Measurements from ENCODE around the gene RHD.

RHD gene

DNA sequence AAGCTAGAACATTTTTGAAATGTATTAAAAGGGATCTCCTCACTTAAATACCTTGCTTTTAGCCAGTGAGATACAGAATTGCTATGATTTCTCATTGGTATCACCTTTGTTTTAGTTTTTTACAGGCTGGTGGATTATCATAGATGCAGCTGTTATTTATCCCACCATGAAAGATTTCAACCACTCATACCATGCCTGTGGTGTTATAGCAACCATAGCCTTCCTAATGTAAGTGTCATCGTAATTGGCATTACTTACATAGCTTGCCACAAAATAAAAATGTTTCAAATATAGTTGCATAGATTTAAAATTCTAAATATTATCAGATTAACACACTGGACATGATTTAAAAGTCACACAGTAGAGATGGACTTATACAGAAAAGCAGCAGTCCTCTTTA lies 70.5 kb downstream of the RHD start:
- Histone ChIP-seq H3K9me2 (replicated peaks; ENCODE audit: insufficient read depth, low read length) (no peaks in the 10 kb centered on the region), H3K9ac (ENCODE audit: low read length) (no peak overlapping the region), H2AFZ (ENCODE audit: low read depth, low read length, severe bottlenecking) (no peak overlapping the region), H3F3A (ENCODE audit: insufficient read depth) (peaks cover 9% of the 10 kb centered on the region; the same call in 1 of the 2 replicates), H3K4me2 (ENCODE audit: low read depth, low read length, poor library complexity, severe bottlenecking) (no peak overlapping the region), H3K27ac (ENCODE audit: low read depth, low read length) (no peak overlapping the region), H3K36me3 (ENCODE audit: low read length) (peaks cover 20% of the 10 kb centered on the region; the same call in 1 of the 2 replicates), H3K79me2 (ENCODE audit: insufficient read depth, low read length) (peaks cover 60% of the 10 kb centered on the region), H4K20me1 (ENCODE audit: low read depth, low read length) (peaks cover 11% of the 10 kb centered on the region), H3K9me3 (ENCODE audit: insufficient read depth, low read length) (no peaks in the 10 kb centered on the region), H3K4me3 (ENCODE audit: insufficient read depth, low read length, poor library complexity, severe bottlenecking) (no peak overlapping the region), H3K27me3 (ENCODE audit: low read length) (no peaks in the 10 kb centered on the region)
- no peak for TF ChIP-seq EZH2phosphoT487 (conservative IDR thresholded peaks at IDR 0.05; ENCODE audit: low read length)
- TF ChIP-seq, protein P1, sequence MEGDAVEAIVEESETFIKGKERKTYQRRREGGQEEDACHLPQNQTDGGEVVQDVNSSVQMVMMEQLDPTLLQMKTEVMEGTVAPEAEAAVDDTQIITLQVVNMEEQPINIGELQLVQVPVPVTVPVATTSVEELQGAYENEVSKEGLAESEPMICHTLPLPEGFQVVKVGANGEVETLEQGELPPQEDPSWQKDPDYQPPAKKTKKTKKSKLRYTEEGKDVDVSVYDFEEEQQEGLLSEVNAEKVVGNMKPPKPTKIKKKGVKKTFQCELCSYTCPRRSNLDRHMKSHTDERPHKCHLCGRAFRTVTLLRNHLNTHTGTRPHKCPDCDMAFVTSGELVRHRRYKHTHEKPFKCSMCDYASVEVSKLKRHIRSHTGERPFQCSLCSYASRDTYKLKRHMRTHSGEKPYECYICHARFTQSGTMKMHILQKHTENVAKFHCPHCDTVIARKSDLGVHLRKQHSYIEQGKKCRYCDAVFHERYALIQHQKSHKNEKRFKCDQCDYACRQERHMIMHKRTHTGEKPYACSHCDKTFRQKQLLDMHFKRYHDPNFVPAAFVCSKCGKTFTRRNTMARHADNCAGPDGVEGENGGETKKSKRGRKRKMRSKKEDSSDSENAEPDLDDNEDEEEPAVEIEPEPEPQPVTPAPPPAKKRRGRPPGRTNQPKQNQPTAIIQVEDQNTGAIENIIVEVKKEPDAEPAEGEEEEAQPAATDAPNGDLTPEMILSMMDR (IDR thresholded peaks at IDR 0.05; ENCODE audit: insufficient read depth, low read length, poor library complexity, severe bottlenecking): no peak

GRCh38 chr1:25343872-25344271 lies 71.6 kb downstream of the RHD start:
- Histone ChIP-seq H3F3A (ENCODE audit: insufficient read depth) (peaks cover 9% of the 10 kb centered on the region; the same call in 1 of the 2 replicates), H3K9me3 (ENCODE audit: insufficient read depth, low read length) (no peaks in the 10 kb centered on the region), H3K9me2 (replicated peaks; ENCODE audit: insufficient read depth, low read length) (no peaks in the 10 kb centered on the region), H3K36me3 (ENCODE audit: low read length) (peaks cover 20% of the 10 kb centered on the region; the same call in 1 of the 2 replicates), H3K4me3 (ENCODE audit: insufficient read depth, low read length, poor library complexity, severe bottlenecking) (no peak overlapping the region), H2AFZ (ENCODE audit: low read depth, low read length, severe bottlenecking) (no peak overlapping the region), H3K79me2 (ENCODE audit: insufficient read depth, low read length) (peaks cover 55% of the 10 kb centered on the region), H3K27me3 (ENCODE audit: low read length) (no peaks in the 10 kb centered on the region), H3K9ac (ENCODE audit: low read length) (no peak overlapping the region), H4K20me1 (ENCODE audit: low read depth, low read length) (peaks cover 11% of the 10 kb centered on the region), H3K27ac (ENCODE audit: low read depth, low read length) (no peak overlapping the region), H3K4me2 (ENCODE audit: low read depth, low read length, poor library complexity, severe bottlenecking) (no peak overlapping the region)
- TF ChIP-seq EZH2phosphoT487 (conservative IDR thresholded peaks at IDR 0.05; ENCODE audit: low read length): no peak
- TF ChIP-seq, protein P1 (IDR thresholded peaks at IDR 0.05; ENCODE audit: insufficient read depth, low read length, poor library complexity, severe bottlenecking): no peak

DNA sequence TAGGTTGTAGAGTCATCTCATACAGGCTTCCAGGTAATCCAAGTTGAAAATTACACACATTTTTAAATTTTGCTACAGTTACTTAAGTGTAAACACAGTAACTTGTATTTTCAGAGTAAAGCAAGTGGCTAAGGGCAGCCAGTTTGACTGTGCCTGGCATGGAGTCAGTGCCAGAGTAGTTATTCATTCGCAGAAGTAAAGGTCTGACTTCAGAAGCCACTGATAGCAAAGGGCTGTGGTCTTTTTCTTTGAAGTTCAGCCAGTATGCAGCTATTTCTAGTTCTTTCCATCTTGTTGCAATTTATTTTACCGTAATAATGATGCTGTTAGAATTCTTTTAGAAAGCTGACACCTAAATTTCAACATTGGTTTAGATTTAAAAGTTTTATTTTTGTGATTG lies 75.2 kb downstream of the RHD start:
- H3F3A ChIP-seq (ENCODE audit: insufficient read depth): no peaks in the 10 kb centered on the region
- H3K27ac ChIP-seq (ENCODE audit: low read depth, low read length): no peak overlapping the region
- H3K9me3 ChIP-seq (ENCODE audit: insufficient read depth, low read length): no peaks in the 10 kb centered on the region
- no peak overlapping the region for H3K4me2 ChIP-seq (ENCODE audit: low read depth, low read length, poor library complexity, severe bottlenecking)
- no peak overlapping the region for H3K9ac ChIP-seq (ENCODE audit: low read length)
- H3K9me2 ChIP-seq (replicated peaks; ENCODE audit: insufficient read depth, low read length): no peaks in the 10 kb centered on the region
- H2AFZ ChIP-seq (ENCODE audit: low read depth, low read length, severe bottlenecking): no peak overlapping the region
- TF ChIP-seq, protein P1 (IDR thresholded peaks at IDR 0.05; ENCODE audit: insufficient read depth, low read length, poor library complexity, severe bottlenecking): no peak
- TF ChIP-seq EZH2phosphoT487 (conservative IDR thresholded peaks at IDR 0.05; ENCODE audit: low read length): no peak
- H3K79me2 ChIP-seq (ENCODE audit: insufficient read depth, low read length): peaks cover 18% of the 10 kb centered on the region
- peaks cover 17% of the 10 kb centered on the region; the same call in 1 of the 2 replicates for H3K36me3 ChIP-seq (ENCODE audit: low read length)
- no peaks in the 10 kb centered on the region; the same call in 1 of the 2 replicates for H4K20me1 ChIP-seq (ENCODE audit: low read depth, low read length)
- H3K27me3 ChIP-seq (ENCODE audit: low read length): no peaks in the 10 kb centered on the region
- H3K4me3 ChIP-seq (ENCODE audit: insufficient read depth, low read length, poor library complexity, severe bottlenecking): no peak overlapping the region
